T-helper 1 cell treated with Interleukin-12 subunit alpha and Interleukin-12 subunit beta and Interleukin-4 antibody, amounts not matched to agents 30 μg/mL and 1 μg/mL, for 36 hours (primary cell): ENCODE measurements around the gene CCT6B.
"Not testable (repeated sequence)": the region's sequence is repeated elsewhere in the genome, so short reads cannot be mapped to it uniquely, and the experiment has no call there.

Experiments
- H3K27ac Mint-ChIP-seq: one replicate; pipeline ENCODE4 v1.8.0; 2021; ENCODE audit warnings: mild to moderate bottlenecking, mixed read lengths
- H3K27me3 Mint-ChIP-seq: one replicate; pipeline ENCODE4 v1.8.0; 2021; ENCODE audit warnings: low read depth, mixed read lengths
- H3K36me3 Mint-ChIP-seq: one replicate; pipeline ENCODE4 v1.8.0; 2021; ENCODE audit warnings: low read depth, mixed read lengths
- H3K4me1 Mint-ChIP-seq: one replicate; pipeline ENCODE4 v1.8.0; 2021; ENCODE audit warnings: low read depth, mixed read lengths
- H3K4me3 Mint-ChIP-seq: one replicate; pipeline ENCODE4 v1.8.0; 2021; ENCODE audit warnings: mild to moderate bottlenecking, moderate library complexity, mixed read lengths
- H3K9me3 Mint-ChIP-seq: one replicate; pipeline ENCODE4 v1.8.0; 2021; ENCODE audit warnings: mixed read lengths

The CCT6B gene

DNA sequence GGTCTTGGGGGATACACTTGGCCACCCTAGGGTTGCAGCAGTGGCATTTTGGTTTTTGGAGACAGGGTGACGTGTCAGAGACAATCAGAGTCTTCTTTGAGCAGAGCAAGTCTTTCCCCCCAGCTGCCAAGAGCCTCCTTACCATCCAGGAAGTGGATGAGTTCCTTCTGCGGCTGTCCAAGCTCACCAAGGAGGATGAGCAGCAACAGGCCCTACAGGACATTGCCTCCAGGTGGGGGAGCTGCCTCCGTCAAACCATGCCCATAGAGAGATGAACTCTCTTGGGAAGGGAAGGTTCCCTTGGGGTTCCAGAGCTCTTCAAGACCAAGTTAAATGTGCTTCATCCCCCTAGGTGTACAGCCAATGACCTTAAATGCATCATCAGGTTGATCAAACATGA, 30.3 kb upstream of the CCT6B start:
- Mint-ChIP-seq H3K36me3 (peaks cover 44% of the 10 kb centered on the region), H3K4me3 (no peak overlapping the region)

DNA sequence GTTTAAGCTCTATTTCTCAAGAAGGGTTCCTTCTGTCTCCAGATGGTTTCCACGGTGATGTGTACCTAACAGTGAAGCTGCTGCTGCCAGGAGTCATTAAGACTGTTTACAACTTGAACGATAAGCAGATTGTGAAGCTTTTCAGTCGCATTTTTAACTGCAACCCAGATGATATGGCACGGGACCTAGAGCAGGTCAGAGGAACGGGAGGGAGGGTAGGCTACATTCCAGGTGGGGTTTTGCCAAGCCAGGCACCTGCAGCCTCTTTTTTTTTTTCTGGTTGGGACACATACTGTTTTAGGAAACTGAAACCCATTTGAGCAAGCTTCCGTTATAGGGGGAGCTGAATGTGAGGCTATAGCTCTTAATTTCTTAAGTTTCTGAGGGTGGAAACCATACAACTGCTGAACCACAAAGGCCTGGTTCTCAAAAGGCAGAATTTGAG, 29.7 kb upstream of the CCT6B start:
- peaks cover 19% of the 10 kb centered on the region for H3K4me1 Mint-ChIP-seq
- H3K27me3 Mint-ChIP-seq = no peaks in the 10 kb centered on the region
- H3K36me3 Mint-ChIP-seq = peaks cover 48% of the 10 kb centered on the region
- no peaks in the 10 kb centered on the region for H3K9me3 Mint-ChIP-seq
- H3K27ac Mint-ChIP-seq = no peak overlapping the region
- no peak overlapping the region for H3K4me3 Mint-ChIP-seq

More for the DNA sequence above, 30.3 kb upstream of the CCT6B start:
- no peak overlapping the region for H3K27ac Mint-ChIP-seq
- peaks cover 19% of the 10 kb centered on the region for H3K4me1 Mint-ChIP-seq
- H3K9me3 Mint-ChIP-seq = no peaks in the 10 kb centered on the region
- no peaks in the 10 kb centered on the region for H3K27me3 Mint-ChIP-seq

DNA sequence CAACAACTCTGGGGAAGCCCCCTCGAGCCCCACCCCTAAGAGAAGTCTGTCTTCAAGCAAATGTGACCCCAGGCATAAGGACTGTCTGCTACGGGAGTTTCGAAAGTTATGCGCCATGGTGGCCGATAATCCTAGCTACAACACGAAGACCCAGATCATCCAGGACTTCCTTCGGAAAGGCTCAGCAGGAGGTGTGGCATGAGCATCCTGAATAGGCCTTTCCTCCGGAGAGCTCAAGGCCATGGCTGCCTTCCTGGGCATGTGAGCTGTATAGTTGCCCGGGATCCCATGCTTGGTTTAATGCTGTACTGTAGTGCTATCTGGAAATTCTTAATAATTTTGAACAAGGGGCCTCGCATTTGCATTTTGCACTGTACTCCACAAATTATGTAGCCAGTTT, 28.2 kb upstream of the CCT6B start:
- Mint-ChIP-seq H3K4me1 (peaks cover 24% of the 10 kb centered on the region), H3K27me3 (no peaks in the 10 kb centered on the region), H3K36me3 (peaks cover 58% of the 10 kb centered on the region), H3K27ac (no peak overlapping the region), H3K4me3 (no peak overlapping the region), H3K9me3 (no peaks in the 10 kb centered on the region)

DNA sequence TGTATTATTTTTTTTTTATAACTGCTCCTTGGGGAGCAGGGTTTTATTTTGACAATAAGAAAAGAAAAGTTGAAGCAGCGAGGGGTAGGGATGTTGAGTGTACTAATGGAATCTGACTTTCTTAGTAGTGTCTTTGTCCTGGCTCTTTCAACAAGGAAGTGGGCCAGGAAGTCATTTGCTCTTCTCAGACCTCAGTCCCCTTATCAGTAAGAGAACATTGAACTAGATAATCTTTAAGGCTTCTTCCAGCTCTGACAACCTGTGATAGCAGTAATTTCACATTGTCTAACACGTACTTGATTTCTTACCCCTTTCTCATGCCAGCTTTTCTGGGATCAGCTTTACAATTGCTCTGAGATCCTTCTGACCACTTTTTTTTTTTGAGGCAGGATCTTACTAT, 27.4 kb upstream of the CCT6B start:
- no peaks in the 10 kb centered on the region for H3K27me3 Mint-ChIP-seq
- no peak overlapping the region for H3K27ac Mint-ChIP-seq
- peaks cover 28% of the 10 kb centered on the region for H3K4me1 Mint-ChIP-seq
- H3K4me3 Mint-ChIP-seq = no peak overlapping the region
- no peaks in the 10 kb centered on the region for H3K9me3 Mint-ChIP-seq
- peaks cover 61% of the 10 kb centered on the region for H3K36me3 Mint-ChIP-seq

DNA sequence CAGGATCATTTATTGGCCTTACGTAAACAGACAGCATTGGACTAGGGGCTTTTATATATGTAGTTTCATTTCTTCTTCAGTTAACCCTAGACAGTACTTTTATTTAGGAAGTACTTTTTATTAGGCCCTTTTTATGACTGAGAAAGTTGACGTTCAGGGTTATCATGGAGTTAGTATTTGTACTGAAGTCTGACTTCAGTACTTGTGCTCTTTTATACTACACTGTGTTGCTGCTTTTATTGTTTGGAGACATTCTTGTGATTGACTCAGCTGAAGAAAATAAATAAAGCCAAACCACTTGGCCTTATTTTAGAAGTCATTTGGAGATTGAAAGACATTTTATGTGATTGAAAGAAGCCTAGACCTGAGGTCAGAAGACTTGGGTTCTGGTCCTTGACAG, 26.0 kb upstream of the CCT6B start:
- Mint-ChIP-seq H3K36me3 (peaks cover 57% of the 10 kb centered on the region), H3K27ac (no peak overlapping the region), H3K9me3 (no peaks in the 10 kb centered on the region)

DNA sequence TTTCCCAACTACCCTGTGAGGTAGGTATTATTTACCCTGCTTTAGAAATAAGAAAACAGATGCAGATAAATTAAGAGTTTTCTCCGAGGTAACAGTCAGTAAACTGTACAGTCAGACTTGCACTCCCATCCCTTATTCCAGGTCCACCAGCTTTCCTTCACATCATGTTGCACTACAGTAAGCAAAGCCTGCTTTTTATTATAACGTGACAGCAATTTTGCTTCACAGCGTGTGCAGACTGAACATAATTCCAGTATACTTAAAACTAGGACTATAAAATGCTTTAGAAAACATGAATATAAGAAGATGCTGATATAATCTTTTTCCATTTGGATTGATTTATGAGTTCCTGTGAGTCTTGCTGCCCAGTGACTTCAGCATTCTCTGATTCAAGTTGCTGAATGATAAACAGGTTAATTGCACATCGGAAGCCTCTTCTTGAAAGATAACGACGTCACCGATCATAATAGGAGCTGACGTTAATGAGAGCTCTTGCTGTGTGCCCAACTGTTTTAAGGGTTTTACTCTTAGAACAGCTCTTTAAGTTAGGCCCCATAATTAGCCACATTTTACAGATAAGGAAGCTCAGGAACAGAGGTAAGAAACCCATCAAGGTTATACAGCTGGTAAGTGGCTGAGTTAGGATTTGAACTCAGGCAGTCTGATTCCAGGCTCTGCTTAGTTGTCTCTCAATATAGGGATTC, 20.4 kb upstream of the CCT6B start:
- no peaks in the 10 kb centered on the region for H3K9me3 Mint-ChIP-seq
- H3K4me1 Mint-ChIP-seq = peaks cover 38% of the 10 kb centered on the region
- peak overlapping the region; percentile 95 for H3K27ac Mint-ChIP-seq
- H3K27me3 Mint-ChIP-seq = no peaks in the 10 kb centered on the region
- peak overlapping the region; percentile 87 for H3K4me3 Mint-ChIP-seq
- peaks cover 29% of the 10 kb centered on the region for H3K36me3 Mint-ChIP-seq

More for the DNA sequence above, 26.0 kb upstream of the CCT6B start:
- H3K4me3 Mint-ChIP-seq = no peak overlapping the region
- no peaks in the 10 kb centered on the region for H3K27me3 Mint-ChIP-seq
- H3K4me1 Mint-ChIP-seq = peaks cover 26% of the 10 kb centered on the region

DNA sequence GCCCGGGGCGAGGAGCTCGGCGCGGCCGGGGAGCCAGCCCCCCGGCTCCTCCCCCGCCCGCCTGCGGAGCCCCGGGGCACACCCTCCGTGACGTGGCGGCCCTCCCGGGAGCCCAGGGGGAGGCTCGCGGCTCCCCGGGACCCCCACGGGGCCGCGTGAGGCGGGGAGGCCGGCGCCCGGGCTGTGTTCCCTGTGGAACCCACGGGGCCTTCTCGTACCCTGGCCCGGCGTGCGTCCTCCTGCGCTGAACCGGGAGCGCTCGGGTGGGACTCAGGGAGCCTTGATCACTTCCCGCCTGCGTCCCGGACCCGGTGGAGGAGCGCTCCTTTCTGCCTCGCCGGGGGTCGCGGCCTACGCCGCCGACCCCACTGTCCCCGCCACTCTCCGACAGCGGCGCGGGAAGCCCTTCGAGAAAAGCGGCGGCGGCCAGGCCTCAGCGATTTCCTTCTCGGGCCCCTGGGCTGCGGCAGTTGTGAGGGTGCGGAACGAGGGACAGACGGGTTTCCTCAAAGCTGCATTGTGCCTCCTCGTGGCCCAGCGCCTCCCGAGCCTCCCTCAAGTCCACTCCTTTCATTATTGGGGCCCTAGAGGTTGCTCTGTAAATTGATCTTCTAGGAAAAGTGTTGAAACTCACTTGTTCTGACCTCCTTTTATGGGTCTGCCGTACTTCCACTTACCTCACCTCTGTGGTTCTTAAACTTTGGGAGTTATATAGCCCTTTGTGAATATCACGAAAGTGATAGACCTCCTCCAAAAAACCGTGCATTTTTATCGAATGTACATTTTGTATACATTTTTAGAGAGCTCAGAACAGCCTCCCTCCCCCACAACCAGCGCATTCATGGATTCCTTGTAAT, 19.6 kb upstream of the CCT6B start:
- H3K9me3 Mint-ChIP-seq = no peaks in the 10 kb centered on the region
- peaks cover 23% of the 10 kb centered on the region for H3K36me3 Mint-ChIP-seq
- peaks cover 38% of the 10 kb centered on the region for H3K4me1 Mint-ChIP-seq
- peak overlapping the region; percentile 87 for H3K4me3 Mint-ChIP-seq
- peak overlapping the region; percentile 95 for H3K27ac Mint-ChIP-seq
- H3K27me3 Mint-ChIP-seq = no peaks in the 10 kb centered on the region

DNA sequence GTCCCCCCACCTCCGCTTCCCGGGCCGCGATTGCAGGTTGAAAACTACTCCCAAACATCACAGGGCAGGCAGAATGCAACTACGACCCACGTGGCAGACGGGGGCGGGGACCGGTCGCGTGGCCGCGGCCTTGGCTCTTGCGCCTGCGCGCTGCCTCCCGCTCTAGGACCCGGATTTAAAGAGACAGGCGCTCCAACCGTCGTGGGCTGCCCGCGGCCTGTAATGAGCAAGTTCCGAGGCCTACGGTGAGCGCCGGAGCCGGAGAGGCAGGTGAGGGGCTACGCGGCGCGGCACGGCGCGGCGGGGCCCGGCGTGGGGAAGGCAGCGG, 19.1 kb upstream of the CCT6B start, which contains the start of gene LIG3:
Gene LIG3, plus strand, starts transcription at position 160 of the 328 bp plus-strand sequence. CDS start 2,494 bp downstream, outside the sequence.
- Mint-ChIP-seq H3K36me3 (peaks cover 18% of the 10 kb centered on the region), H3K4me1 (peaks cover 36% of the 10 kb centered on the region), H3K27me3 (no peaks in the 10 kb centered on the region), H3K9me3 (no peaks in the 10 kb centered on the region), H3K27ac (peak within 1 kb of the TSS; percentile 95), H3K4me3 (peak within 1 kb of the TSS; percentile 93)

DNA sequence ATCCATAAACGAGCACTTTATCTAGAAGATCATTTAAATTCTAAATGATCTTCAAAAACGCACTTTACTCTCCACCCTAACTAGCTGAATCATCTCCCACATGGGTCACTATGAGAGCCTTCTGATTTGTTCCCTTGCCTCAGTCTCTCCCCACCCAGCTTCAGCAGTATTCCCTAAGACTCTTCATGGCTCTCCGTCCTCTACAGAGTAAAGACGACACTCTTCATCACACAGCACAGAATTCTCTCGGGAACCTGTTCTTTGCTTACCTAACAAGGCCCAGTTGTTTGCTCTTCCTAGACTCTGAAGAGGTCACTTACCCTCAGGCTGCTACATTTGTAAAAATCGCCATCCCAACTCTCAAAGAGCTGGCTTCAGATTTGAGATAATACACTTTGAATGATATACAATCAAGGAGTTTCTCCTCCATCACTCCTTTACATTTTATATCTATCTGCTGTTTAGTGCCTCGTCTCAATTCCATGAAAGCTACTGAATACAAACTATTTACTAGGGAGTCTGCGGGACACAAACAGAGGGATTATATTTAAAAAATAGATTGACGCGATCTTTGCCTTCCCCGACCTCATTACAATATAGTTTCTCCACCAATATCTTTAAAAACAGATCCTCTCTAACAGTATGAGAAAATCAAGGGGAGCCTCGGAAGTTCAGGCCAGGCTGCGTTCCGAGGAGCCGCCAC, 18.5 kb upstream of the CCT6B start:
- H3K9me3 Mint-ChIP-seq = no peaks in the 10 kb centered on the region
- H3K27ac Mint-ChIP-seq = peak overlapping the region; percentile 95

DNA sequence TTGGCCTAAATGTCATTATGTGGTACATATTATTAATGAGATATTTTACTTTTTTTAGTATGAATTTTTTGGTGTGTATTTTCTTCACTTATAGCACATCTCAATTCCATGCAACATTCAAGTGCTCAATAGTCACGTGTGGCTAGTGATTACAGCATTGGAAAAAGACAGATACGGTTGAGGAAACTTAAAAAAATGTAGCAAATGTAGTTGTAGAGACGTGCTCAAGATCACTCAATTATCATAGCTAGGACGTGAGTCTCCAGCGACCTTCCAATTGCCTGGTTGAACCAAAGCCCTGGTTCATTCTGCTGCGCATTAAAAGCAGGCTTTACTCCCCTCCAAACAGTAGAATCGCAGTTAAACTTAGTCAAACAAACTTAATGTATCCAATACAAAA, 17.9 kb upstream of the CCT6B start:
- no peaks in the 10 kb centered on the region for H3K27me3 Mint-ChIP-seq
- H3K4me3 Mint-ChIP-seq = peak overlapping the region; percentile 18
- no peak overlapping the region for H3K27ac Mint-ChIP-seq
- H3K9me3 Mint-ChIP-seq = no peaks in the 10 kb centered on the region
- peaks cover 36% of the 10 kb centered on the region for H3K4me1 Mint-ChIP-seq
- peaks cover 10% of the 10 kb centered on the region for H3K36me3 Mint-ChIP-seq

More for the DNA sequence above, 18.5 kb upstream of the CCT6B start:
- H3K4me1 Mint-ChIP-seq = peaks cover 37% of the 10 kb centered on the region
- peaks cover 15% of the 10 kb centered on the region for H3K36me3 Mint-ChIP-seq
- H3K27me3 Mint-ChIP-seq = no peaks in the 10 kb centered on the region
- H3K4me3 Mint-ChIP-seq = peak overlapping the region; percentile 93

DNA sequence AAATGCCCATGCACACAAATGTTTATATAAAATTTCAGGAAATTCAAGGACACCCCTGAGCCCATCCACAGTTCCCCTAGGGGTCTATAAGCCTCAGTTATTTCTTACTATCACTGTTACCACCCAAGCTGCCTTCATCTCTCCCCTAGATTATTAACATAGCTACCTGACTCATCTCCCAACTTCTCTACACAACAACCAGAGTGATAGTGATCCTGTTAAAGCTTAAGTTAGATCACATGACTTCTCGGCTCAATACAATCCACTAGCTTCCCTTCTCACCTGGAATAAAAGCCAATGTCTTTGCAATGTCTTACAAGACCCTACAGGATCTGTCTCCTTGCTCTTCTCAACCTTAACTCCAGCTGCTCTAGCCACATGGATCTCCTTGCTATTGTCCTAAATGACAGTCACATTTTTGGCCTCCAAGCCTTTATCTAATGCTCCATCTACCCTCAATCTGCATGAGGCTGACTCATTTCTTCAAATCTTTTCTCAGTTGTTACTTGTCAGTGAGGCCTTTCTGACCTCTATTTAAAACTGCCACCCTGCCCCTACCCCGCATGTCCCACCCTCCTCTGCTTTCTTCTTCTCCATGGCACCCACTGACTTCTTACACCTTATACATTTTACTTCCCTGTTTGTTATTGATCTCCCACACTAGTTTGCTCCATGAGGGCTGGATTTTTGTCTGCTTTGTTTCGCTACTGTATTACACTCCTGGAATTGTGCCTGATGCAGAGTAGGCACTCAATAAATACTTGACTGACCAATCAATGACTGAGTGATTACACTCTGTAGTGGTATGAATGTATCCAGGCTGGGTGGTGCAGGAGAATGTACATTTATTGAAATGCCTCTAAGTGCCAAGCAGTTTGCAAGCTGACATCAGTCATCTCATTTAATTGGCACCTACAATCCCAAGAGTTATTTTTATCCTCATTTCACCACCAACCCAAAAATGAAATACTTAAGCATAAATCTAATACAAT, 13.8 kb upstream of the CCT6B start:
- no peak overlapping the region for H3K27ac Mint-ChIP-seq
- peaks cover 17% of the 10 kb centered on the region for H3K4me1 Mint-ChIP-seq
- H3K4me3 Mint-ChIP-seq = no peak overlapping the region
- no peaks in the 10 kb centered on the region for H3K36me3 Mint-ChIP-seq
- no peaks in the 10 kb centered on the region for H3K27me3 Mint-ChIP-seq
- no peaks in the 10 kb centered on the region for H3K9me3 Mint-ChIP-seq

DNA sequence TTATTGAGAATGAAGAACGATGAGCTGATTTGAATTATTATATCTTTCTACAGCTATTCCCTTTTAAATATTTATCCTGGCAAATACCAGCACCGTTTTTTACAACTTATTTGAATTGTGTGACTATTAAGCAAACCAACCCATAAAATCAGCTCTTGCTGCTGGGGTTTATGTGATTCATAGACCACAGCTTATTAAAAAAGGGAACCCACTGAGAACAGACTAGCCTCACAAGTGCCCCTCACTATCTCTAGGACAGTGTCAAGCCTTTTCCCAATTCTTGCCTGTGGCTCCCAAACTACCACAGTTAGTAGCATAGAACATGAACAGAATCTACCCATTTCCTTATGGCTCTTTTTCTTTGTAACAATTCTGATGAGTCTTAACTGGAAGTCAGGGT, 12.9 kb upstream of the CCT6B start:
- Mint-ChIP-seq H3K36me3 (peaks cover 3% of the 10 kb centered on the region), H3K4me3 (no peak overlapping the region), H3K9me3 (no peaks in the 10 kb centered on the region), H3K4me1 (peaks cover 10% of the 10 kb centered on the region), H3K27ac (no peak overlapping the region), H3K27me3 (no peaks in the 10 kb centered on the region)

DNA sequence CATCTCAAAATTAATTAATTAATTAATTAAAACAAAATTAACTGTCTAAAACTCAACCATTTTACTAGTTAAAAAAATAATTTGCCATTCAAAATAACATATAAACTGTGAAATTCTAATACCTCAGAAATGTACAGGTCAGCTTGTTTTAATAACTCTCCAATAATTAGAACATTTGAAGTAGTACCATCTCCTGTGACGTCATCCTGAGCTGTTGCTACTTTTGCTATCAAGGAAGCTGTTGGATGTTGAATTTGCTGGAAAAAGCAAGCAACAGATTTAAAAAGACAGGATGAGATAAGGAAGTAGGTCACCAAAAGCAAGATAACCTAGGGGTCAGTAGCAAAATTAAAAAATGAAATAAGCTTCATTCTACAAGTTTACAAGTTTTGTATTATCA, 2.8 kb downstream of the CCT6B start:
- H3K27me3 Mint-ChIP-seq = peaks cover 6% of the 10 kb centered on the region
- H3K9me3 Mint-ChIP-seq = peaks cover 7% of the 10 kb centered on the region
- H3K36me3 Mint-ChIP-seq = peaks cover 13% of the 10 kb centered on the region
- H3K27ac Mint-ChIP-seq = no peak overlapping the region
- no peak overlapping the region for H3K4me3 Mint-ChIP-seq
- peaks cover 14% of the 10 kb centered on the region for H3K4me1 Mint-ChIP-seq

DNA sequence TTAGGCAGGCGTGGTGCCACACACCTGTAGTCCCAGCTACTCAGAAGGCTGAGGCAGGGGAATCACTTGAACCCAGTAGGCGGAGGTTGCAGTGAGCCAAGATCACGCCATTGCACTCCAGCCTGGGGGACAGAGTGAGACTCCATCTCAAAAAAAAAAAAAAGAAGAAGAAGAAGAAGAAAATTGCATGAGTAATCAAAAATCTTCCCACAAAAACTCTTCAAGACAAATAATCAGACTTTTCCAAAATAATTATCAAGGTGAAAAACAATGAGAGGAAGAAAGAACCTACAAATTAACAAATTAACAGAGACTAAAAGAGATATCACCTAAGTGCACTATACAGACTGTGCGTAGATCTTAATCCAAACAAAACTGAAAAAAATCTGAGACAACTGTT, 10.5 kb downstream of the CCT6B start:
- H3K4me1 Mint-ChIP-seq, H3K36me3 Mint-ChIP-seq, H3K27ac Mint-ChIP-seq, H3K9me3 Mint-ChIP-seq, H3K4me3 Mint-ChIP-seq: not testable (repeated sequence)
- peaks cover 11% of the 10 kb centered on the region for H3K27me3 Mint-ChIP-seq
